OCI-M1 (cell line): ENCODE results near the gene PCDH10.
"Not testable (repeated sequence)": the region's sequence is repeated elsewhere in the genome, so short reads cannot be mapped to it uniquely, and the experiment has no call there.

Experiments
- DNase-seq: peaks from one replicate; lab custom pipeline; 2025; lab: John Stamatoyannopoulos, UW

PCDH10 gene

DNA sequence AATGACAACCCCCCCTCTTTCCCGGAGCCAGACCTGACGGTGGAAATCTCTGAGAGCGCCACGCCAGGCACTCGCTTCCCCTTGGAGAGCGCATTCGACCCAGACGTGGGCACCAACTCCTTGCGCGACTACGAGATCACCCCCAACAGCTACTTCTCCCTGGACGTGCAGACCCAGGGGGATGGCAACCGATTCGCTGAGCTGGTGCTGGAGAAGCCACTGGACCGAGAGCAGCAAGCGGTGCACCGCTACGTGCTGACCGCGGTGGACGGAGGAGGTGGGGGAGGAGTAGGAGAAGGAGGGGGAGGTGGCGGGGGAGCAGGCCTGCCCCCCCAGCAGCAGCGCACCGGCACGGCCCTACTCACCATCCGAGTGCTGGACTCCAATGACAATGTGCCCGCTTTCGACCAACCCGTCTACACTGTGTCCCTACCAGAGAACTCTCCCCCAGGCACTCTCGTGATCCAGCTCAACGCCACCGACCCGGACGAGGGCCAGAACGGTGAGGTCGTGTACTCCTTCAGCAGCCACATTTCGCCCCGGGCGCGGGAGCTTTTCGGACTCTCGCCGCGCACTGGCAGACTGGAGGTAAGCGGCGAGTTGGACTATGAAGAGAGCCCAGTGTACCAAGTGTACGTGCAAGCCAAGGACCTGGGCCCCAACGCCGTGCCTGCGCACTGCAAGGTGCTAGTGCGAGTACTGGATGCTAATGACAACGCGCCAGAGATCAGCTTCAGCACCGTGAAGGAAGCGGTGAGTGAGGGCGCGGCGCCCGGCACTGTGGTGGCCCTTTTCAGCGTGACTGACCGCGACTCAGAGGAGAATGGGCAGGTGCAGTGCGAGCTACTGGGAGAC lies 1.6 kb downstream of the PCDH10 start:
- DNase-seq = no peak

DNA sequence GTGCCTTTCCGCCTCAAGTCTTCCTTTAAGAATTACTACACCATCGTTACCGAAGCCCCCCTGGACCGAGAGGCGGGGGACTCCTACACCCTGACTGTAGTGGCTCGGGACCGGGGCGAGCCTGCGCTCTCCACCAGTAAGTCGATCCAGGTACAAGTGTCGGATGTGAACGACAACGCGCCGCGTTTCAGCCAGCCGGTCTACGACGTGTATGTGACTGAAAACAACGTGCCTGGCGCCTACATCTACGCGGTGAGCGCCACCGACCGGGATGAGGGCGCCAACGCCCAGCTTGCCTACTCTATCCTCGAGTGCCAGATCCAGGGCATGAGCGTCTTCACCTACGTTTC lies 2.2 kb downstream of the PCDH10 start:
- DNase-seq = no peak

DNA sequence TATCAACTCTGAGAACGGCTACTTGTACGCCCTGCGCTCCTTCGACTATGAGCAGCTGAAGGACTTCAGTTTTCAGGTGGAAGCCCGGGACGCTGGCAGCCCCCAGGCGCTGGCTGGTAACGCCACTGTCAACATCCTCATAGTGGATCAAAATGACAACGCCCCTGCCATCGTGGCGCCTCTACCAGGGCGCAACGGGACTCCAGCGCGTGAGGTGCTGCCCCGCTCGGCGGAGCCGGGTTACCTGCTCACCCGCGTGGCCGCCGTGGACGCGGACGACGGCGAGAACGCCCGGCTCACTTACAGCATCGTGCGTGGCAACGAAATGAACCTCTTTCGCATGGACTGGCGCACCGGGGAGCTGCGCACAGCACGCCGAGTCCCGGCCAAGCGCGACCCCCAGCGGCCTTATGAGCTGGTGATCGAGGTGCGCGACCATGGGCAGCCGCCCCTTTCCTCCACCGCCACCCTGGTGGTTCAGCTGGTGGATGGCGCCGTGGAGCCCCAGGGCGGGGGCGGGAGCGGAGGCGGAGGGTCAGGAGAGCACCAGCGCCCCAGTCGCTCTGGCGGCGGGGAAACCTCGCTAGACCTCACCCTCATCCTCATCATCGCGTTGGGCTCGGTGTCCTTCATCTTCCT lies 2.7 kb downstream of the PCDH10 start:
- no peak for DNase-seq

DNA sequence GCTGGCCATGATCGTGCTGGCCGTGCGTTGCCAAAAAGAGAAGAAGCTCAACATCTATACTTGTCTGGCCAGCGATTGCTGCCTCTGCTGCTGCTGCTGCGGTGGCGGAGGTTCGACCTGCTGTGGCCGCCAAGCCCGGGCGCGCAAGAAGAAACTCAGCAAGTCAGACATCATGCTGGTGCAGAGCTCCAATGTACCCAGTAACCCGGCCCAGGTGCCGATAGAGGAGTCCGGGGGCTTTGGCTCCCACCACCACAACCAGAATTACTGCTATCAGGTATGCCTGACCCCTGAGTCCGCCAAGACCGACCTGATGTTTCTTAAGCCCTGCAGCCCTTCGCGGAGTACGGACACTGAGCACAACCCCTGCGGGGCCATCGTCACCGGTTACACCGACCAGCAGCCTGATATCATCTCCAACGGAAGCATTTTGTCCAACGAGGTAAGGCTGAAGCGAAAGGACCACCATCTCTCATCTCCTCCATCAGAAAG lies 3.3 kb downstream of the PCDH10 start:
- DNase-seq = no peak

DNA sequence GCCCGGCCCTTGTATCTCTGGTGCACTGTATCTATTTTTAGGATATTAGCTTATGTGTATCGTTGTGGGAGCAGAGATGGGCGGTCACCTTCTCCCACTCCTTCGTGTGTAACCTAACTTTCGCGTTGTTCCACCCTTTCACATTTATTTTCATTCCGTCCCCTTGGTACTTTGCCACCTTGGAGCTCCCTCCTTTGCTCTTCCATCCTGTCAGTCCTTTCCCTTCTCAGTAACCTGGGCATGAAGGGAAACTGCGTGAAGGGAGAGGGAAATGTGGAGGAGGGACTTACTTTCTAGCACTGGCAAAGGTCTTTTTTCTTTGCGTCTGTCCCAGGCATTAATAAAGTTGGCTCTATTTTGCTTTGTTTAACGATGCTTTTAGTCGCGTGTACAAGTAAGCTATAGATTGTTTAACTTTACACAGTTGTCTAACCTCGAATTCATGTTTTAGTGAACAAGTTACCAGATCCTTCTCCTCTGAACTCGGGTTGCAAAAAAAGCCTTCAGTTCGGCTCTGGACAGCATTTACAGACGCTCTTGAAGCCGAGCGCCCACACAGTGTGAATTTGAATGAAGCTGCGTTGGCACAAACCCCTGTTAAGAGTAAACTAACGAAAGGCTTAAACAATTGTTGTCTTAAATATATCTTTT lies 3.9 kb downstream of the PCDH10 start:
- no peak for DNase-seq

DNA sequence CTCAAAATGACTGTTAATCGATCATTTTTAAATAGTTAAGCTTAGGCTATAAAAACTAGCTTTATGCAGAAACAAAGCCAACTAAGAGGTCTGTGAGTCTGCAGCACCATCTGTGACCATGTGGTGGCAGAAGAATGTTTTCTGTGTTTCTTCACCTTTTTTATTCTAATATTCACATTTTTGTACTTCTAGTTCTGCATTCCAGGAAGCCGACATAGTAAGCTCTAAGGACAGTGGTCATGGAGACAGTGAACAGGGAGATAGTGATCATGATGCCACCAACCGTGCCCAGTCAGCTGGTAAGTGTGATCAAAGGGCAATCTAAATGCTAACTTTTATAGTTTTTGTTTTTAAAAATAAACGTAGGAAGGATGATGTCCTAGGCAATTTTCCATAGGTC lies 5.6 kb downstream of the PCDH10 start:
- peak; percentile 84 for DNase-seq

DNA sequence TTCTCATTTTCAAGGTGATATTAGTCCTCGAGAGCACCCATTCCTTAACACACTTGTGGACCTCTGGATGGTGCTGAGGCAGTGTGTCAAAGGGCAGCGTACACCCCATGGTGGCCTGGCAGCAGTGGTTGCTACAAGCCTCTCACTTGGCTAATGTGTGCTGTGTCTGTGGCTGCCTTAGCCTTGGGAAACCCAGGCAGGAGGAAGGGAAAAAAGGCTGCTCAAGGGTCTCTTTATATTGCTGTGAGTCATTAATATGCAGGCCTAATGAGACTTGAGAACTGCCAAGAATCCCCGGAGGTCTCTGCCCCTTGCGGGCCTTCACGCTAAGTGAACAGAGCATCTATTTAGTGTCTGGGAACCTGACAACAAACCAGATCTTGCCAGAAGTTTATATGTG lies 7.0 kb downstream of the PCDH10 start:
- DNase-seq = no peak

DNA sequence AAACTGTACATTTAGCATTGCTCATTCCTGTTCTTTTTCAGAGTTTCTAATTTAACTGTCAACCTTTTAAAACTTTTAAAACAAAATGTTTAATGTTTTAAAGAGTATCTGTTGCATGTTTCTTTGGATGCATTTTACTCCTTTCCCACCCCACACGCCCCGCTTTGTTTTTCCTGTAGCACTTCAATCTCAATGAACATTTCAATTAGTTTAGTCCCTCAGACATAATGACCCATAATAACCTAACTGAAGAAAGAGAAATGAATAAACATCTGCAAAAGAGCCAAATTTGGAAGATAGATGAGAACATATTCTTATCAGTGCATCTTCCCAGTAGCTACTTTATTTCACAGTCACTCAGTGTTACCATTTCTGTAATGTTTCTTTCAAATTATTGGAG lies 7.5 kb downstream of the PCDH10 start:
- DNase-seq = no peak

DNA sequence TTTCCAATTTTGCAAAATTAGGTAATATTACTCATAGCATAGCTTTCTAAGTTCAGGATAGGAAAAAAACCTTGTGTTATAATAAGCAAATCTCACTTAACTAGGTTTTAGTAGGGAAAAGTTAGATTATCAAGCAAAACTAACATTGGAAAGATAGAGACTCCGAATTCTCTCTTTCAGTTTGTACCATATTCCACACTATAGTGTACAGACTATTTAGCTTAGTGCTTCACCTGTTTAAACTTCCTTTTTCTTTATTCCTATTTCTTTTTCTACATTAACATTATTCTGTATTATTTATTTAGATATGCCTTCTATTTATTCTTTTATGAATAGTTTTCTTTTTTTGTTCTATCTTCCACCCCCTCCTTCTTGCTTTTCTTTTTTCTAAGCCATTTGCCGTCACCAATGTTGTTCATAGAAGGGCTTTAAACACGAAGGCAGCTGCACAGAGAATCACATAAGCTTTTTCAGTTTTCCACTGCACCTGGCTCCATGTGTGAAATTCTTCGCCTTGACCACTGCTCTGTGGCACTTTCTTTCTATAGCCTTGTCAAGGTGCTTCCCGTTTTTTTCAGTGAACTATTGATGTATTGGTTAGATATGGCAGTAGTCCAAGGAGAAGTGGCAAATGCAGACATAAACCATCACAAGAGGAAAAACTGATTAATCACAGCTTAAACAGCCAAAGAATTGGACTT lies 8.5 kb downstream of the PCDH10 start:
- DNase-seq = peak; percentile 83

DNA sequence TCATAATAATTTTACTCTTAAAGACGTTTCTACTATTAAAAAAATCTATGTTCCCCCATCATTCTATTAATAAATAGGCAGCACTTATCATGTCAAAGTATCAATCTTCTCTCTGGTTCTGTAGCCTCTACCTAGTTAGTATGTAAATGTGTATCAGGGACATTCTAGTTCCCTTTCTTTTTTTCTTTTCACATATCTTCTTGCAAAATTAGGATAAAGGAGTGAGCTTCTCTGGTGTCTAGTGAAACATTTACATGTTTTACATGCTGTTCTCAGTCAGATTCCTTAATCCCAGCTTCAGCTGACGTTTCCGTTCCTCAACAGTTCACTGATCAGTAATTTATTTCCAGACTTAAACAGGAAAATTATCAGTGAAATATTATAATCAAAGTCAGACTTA lies 11.8 kb downstream of the PCDH10 start:
- DNase-seq = no peak

DNA sequence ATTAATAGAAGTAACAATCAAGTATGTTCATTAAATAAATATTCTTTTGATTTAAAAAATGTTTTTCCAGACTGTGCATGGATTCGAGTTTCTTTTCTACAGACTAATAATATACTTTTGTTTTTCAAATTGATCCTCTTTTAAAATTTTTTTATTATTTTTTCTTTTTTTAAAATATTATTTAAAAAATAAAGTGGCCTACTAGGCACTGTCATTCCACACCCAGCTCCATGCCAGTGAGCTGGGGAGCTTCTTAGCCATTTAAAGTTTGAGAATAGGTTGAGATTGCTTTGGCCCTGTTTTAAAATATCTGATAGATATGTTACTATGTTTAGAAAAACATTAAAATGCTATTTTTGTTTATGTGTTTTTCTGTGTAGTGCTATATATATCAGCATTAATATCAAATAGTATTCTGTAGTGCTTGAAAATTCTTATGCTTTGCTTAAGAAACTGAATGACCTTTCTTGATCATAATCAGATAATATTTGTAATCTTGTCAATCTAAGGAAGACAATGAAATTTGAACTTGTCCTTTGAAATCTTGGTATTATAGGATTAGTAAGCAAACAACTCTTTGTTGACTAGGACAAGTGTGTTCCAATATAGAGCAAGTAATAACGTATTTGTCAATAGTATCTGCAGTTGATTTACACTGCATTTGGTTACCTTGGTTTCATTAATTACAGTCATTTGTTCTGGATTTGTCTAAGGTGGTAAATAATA lies 12.6 kb downstream of the PCDH10 start:
- no peak for DNase-seq

DNA sequence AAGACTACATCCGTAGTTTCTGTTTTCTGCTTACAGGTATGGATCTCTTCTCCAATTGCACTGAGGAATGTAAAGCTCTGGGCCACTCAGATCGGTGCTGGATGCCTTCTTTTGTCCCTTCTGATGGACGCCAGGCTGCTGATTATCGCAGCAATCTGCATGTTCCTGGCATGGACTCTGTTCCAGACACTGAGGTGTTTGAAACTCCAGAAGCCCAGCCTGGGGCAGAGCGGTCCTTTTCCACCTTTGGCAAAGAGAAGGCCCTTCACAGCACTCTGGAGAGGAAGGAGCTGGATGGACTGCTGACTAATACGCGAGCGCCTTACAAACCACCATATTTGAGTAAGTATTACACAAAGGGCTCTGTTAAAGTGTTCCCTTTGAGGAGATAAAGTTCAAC lies 13.8 kb downstream of the PCDH10 start:
- DNase-seq = no peak

DNA sequence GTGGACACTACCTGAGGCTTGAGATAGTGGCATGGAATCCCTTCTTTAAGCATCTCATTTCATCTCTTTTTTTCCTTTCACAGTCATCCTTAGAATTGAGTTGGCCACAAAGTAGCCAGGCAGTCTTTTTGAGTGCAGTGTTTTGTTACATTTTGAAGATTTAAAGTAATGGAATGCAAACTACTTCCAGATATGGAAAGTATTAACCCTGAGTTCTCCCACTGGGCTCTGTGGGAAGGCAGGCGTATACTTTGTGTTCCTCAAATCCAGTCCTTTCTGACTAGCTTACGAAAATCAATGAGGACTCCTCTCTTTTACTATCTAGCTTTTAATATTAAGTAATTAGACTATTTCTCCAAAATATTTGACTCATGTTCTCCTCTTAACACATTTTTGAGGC lies 29.9 kb downstream of the PCDH10 start:
- no peak for DNase-seq

DNA sequence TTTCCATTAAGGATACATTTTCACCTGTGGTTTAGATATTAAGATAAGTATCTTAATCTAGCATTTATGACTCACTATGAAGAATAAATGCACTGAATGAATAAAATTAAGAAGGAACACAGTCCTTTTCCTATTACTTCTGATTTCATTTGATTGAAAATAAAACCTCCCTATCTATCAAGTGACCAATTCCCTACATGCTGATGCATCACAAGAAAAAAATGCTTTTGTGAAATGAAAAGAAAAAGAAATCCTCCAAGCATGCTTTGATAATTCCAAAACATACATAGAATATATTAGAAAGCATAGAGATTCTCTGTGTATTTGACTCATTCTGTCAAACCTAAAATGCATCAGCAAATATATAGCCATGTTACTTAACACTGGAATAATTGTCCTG lies 37.1 kb downstream of the PCDH10 start:
- DNase-seq = no peak

DNA sequence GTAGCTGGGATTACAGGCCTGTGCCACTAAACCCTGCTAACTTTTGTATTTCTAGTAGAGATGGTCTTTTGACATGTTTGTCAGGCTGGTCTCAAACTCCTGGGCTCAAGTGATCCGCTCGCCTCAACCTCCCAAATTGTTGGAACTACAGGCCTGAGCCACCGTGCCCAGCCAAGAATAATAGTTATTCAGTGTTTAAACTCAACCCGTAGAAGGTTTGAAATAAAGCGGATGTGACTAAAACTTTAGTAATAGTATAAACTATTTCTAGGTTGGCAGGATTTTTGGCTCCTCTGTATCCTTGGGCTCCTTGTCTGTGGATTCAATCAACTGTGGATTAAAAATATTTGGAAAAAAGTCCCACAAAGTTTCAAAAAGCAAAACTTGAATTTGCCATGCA lies 37.8 kb downstream of the PCDH10 start:
- no peak for DNase-seq

DNA sequence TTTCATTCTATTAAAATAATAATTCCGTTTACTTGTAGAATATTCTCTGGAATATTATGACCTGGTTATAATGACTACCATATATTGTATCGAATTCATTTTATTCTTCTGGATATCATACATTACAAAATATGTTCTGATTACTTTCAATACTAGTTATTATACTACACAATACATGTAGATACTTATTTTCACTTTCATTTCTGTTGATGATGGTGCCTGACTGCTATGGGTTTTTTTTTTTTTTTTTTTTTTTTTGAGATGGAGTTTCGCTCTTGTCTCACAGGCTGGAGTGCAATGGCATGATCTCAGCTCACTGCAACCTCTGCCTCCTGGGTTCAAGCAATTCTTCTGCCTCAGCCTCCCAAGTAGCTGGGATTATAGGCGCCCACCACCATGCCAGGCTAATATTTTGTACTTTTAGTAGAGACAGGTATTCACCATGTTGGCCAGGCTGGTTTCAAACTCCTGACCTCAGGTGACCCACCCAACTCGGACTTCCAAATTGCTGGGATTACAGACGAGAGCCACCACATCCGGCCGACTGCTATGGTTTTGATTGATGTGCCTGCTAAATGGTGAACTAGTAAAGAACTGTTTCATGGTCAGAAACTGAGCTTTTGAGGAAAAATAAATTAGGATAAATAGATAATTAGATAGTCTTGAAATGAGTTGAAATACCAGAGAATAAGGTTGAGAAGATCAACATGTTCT lies 39.5 kb downstream of the PCDH10 start:
- peak; percentile 81 for DNase-seq

DNA sequence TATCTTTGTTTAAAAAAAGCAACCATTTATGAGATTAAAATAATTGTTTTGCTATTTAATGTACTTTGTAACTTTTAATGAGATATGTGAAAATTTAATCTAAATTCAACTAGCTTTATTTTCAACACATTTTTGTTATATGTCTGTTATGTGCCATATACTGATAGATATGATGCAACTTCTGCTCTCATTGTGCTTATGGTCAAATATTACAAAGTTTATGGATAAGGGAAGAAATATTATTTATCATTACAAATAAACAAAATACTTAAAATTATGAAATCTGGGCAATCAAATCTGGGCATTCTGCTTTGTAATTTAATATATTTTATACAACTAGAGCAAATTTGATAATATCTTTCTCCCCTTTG lies 40.0 kb downstream of the PCDH10 start:
- DNase-seq = peak; percentile 73

DNA sequence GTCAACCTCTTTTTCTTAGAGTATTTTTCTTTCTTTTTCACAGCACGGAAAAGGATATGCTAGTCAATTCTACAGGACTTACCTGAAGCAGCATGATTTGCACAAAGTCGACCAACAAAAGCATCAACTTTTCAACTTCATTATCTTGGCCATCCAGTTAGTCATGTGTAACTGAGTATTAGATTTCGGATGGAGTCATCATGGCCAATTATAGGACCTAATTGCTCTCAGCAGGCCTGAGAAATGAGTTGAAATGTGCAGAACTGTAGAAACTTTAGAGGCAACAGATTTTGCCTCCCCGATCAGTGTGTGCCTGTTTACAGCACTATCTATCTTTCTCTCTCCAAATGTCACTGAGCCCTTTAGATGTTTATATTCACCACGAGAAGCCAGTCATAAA lies 41.0 kb downstream of the PCDH10 start:
- peak; percentile 35 for DNase-seq

DNA sequence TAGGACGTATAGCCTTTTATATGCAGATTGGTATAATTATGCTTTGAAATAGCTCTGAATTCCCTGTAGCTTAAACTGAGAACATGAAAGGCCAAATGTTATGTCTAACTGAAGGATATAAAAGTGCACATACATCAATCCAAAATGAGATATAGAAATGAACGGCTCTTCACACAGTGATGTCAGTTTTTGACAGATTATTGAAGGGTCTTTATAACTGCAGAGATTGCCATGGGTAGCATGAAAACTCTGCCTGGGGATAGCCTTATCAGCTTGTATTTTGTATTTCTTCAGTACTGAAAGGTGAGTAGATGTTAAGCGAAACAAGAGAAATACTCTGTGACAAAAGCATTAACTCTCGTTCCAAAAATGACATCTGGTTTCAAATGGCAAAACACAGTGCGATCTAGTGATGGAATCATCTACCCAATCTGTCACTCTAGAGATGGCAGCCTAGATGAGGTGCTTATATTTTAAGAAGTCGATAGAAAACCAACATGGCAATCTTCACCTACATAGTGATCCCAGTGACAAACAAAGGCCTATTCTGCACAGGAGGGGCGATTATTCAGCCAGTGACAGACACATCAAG lies 59.7 kb downstream of the PCDH10 start:
- no peak for DNase-seq

DNA sequence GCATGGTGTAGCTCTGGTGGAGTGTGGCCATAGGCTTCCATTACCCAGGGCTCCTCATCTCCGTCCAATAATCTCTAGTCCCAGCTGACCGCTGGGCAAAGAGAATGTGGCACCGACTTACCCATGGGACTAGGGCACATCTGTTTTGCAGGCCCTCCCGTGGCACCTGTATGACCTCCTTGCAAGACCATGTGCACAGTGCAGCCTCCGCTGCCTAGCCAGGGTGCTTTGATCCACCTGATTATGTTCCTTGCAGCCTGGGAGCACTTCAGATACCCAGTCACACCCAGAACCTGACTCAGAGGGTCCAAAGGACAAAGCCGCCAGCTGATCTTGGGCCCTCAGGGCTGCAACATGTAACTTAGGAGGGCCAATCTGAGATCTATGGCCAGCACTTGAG lies 84.8 kb downstream of the PCDH10 start:
- no peak for DNase-seq

DNA sequence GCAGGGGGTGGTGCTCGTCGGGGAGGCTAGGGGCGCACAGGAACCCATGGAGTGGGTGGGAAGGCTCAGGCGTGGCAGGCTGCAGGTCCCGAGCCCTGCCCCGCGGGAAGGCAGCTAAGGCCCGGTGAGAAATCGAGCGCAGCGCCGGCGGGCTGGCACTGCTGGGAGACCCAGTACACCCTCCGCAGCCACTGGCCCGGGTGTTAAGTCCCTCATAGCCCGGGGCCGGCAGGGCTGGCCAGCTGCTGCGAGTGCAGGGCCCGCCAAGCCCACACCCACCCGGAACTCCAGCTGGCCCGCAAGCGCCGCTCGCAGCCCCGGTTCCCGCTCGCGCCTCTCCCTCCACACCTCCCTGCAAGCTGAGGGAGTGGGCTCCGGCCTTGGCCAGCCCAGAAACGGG lies 91.4 kb downstream of the PCDH10 start:
- not testable (repeated sequence) for DNase-seq
